ENCODE data around the gene SCFD2.
"Not testable (repeated sequence)": the region's sequence is repeated elsewhere in the genome, so short reads cannot be mapped to it uniquely, and the experiment has no call there.

Gene SCFD2

DNA sequence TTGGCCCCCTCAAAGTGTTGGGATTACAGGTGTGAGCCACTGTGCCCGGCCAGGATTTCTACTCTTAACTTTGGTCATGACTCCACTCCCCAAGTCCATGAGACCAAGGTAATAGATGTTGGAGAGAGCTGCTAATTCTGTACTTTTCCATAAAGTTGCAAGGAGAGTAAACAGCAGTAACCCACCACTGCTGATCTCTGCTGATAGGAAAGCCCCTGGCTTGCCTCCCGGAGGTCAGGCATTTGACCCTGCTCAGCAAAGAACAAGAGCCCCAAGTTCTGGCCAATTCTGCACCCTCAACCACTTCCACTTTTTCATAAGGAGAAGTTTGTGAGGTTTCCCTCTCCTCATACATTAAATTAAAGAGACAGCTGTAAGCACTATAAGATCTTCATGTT is 360.7 kb downstream of the SCFD2 start:
- no peak for DNase-seq

- no peak for DNase-seq
These were observed 361.2 kb downstream of the SCFD2 start for GRCh38 chr4:53004497-53005148.

- DNase-seq = no peak
These were observed 361.9 kb downstream of the SCFD2 start for GRCh38 chr4:53003959-53004358.

- DNase-seq = no peak
These were observed 365.3 kb downstream of the SCFD2 start for GRCh38 chr4:53000560-53000959.

- DNase-seq = no peak
These were observed 366.2 kb downstream of the SCFD2 start for GRCh38 chr4:52999626-53000025.

DNA sequence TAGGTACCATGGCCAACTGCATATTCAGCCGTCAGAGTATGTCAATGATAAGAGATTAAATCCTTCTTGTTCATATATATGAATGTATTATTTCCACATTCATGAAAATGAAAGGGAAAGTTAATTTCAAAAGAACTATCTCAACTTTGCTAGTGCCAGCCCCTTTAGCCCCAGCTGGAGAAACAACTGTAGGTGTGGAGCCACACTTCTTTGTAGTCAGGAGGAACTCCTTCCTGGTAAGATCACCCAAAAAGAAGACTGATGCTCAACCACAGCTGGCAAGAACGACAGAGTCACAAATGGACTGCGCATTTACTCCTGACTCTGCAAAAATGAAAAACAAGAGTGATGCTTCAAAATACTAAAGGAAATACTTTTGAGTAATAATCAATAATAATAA is 367.4 kb downstream of the SCFD2 start:
- no peak for DNase-seq

- DNase-seq = no peak
These were observed 368.8 kb downstream of the SCFD2 start for GRCh38 chr4:52997132-52997416.

DNA sequence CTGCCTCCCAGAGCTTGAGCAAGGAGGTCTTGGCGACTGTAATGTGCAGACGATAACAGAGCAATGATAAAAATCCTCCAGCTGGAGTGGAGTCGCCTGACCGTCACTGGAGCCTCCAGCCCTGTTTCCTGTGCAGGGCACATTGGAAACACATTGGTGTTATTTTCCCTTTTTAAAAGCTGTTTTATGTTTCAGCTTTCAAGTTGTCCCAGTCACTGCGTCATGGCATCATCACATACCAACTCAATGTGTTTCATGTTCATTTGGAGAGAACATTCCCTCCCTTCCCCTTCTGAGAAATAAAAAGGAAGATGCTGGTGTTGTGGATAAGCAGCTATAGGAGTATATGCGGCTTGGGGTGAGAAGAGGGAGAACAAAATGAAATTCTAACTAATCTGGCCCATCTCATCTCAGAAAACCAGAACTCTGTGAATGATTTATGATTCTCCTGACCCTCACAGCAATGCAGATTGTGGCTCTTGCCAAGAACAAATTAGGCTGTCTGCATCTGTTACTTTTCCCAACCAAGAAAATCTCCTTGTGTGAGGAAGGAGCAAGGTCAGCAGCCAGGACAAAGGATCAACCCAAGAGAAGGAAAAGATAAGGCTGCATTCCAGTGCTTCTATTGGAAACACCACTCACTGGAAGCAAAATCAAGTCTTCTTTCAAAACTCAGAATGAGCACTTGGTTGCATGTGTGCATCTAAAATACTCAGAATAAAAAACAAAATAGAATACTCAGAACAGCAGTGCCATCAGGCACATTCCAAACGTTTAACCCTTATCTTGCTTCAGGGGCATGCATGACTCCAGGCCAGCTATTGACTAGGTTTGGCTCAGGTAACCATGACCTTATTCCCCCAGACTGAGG is 369.4 kb downstream of the SCFD2 start:
- DNase-seq = no peak

DNA sequence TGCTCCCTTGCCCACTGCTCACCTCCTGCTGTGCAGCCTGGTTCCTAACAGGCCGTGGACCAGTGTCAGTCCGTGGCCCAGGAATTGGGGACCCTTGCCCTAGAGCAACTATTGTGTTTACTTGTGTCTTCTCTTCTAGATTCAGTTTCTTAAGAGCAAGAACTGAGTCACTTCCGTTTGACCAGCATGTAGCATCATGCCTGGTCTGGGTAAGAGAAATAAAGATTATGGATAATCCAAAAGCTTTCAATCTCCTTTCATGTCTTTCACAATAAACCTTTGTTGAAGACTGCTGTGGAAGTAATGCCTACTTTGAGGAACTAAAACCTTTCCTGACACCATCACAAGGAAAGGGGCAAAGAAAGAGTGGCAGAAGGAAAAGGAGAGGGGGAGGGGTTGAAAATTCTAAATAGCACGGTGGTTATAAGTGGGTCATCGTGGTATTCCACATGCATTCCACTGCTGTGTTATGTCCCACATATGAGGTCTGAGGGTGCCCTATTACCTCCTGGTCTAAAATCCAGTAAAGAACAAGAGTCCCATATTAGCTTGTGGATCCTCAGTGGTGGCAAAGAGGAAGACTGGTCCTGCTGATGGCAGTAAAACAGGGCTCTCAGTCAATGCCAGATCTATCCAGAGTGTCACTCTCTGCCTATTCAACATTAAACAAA is 370.4 kb downstream of the SCFD2 start:
- no peak for DNase-seq

GRCh38 chr4:52994567-52994966 is 371.3 kb downstream of the SCFD2 start:
- DNase-seq = no peak

GRCh38 chr4:52993771-52994170 is 372.1 kb downstream of the SCFD2 start:
- DNase-seq = no peak

DNA sequence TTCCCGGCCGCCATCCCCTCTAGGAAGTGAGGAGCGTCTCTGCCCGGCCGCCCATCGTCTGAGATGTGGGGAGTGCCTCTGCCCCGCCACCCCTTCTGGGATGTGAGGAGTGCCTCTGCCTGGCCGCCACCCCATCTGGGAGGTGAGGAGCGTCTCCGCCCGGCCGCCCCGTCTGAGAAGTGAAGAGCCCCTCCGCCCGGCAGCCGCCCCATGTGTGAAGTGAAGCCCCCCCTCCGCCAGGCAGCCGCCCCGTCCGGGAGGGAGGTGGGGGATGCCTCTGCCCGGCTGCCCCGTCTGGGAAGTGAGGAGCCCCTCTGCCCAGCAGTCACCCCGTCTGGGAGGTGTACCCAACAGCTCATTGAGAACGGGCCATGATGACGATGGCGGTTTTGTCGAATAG is 373.3 kb downstream of the SCFD2 start:
- DNase-seq = not testable (repeated sequence)

DNA sequence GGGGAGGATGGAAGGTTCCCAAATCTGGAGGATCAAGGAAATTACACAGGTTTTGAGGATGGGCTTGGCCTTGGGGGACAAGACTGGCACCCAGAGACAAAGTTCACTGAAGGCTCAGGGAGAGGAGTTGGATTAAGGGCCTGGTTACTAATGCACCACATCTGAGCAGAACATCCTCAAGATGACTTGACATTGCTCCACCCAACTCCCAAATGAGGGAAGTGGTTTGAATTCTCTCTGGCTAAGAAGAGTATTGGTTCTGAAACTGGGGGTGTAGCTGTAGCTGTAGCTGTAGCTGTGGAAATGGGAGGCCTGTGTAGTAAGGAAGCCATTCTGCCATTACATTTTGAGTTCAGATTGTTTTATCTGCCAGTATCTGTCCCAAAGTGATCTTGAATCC is 374.4 kb downstream of the SCFD2 start:
- DNase-seq = no peak

- DNase-seq = no peak
These were observed 375.2 kb downstream of the SCFD2 start for GRCh38 chr4:52990706-52991105.

GRCh38 chr4:52989865-52990264 is 376.0 kb downstream of the SCFD2 start:
- DNase-seq = no peak

DNA sequence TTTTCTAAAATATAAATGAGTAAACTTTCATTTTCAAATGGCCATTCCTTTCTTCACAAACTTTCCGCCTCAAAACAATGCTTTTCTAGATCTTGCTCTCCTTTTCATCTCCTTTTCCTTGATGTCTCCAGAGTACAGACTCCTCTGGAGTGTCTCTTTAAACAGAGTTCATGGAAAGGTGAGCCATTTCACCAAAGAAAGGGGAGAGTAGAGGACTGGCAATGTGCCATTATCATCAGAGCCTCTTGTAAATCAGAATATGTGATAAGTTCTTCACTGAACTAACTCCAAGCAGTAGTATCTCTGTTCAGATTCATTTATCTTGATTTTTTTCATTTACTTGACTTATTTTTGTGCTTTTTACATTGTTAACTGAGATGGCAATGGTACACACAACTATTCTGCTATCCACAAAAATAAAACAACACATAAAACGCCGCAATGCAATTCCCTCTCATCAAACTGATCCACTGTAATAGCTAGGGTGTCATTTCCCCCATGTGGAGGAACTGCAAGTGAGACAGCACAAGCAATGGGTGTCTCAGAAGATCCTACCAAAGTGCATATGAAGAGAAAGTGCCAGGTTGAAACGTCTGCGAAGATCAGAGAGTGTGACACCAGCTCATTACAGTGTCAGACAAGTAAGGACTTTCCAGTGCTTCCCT is 378.3 kb downstream of the SCFD2 start:
- no peak for DNase-seq

DNA sequence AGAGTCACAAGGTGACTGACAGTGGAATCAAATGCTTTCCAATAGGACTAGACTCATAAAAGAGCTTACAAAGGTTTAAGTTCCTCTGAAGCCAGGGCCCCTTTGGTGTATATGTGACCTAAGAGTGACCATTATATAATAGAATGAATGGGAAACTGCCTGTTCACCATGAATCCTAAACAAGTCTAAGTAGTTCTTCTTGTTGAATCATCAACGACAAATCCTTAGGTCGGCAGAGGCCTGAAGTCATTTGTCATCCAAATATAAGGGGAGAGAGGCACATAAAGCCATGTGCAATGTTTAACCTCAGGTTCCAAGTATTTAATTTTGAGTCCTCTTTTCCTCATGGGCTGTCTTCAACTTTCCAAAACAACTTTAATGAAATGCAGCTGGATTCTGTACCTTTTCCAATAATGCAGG is 381.4 kb downstream of the SCFD2 start:
- DNase-seq = no peak

DNA sequence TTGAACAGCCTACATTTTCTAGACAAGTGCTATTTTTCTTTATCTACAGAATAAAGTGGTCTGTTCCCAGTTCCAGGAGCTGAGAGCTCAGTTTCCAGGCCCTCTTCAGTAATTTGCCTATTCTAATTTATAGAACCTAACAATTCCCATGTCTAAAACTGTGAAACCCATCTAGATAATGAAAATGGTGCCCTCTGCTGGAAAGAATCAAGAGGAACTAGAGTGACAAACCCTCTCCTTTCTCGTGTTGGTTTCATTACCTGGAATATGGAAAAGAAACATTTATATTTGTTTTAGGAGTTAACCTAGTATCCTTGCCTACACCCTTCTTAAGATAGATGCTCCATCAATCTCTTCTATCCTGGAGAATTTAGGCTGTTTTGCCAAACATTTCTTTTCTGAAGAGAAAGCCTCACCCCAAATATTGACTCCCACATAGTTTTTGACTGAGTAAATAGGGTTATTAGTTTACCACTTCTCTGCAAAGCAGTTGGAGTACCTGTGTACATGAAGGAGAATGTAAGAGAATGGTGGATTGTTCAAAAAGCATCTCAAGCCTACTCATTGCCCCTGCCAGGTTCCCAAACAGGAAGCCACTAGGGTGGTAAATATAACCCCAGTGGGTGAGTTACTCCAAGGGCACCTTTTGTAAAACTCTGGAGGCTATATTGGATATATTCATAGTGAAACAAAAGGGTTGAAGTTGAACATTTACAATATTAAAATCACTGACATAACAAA is 382.1 kb downstream of the SCFD2 start:
- DNase-seq = no peak

GRCh38 chr4:52982946-52983340 is 382.9 kb downstream of the SCFD2 start:
- DNase-seq = no peak

GRCh38 chr4:52982255-52982945 is 383.5 kb downstream of the SCFD2 start:
- no peak for DNase-seq

DNA sequence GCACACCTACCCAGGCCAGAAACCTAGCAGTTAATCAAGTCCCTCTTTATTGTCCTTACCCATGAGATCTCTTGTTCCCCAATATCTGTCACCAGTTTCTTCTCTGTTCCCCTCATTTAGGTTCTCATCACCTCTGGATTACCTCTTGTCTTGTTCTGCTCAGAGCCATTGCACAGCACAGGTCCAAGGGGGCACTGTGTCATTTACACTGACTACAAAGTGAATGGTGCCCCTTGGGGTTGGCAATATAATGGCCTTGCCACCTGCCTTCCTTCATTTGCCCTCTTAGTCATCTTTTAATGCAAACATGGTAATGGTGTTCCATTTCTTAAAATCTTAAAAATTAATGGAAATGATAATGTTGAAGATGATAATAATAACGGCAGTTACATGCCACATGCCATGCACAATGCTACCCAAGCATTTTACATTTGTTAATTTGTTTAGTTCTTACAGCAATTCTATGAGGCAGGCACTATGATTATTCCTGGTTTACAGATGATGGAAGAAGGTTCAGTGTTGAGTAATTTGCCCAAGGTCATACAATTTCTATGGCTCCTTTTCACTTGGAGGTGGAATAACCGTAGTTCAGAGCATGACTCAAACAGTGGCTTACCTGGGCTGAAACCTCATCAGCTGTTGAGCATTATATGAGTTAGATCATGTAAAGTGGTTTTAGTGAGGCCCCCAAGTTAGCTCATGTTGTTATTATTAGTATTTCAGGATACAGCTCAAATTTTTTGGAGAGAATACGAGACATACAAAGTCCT is 385.9 kb downstream of the SCFD2 start:
- no peak for DNase-seq
